DOHH2 (cell line): ENCODE data around the gene SUCLG1.

Source experiments
- H3F3A ChIP-seq: fragments of 200-600 bp; sonication (generic), shearing (Covaris generic); 2 replicates; pipeline ENCODE4 v1.6.0; 2016; ENCODE audit warnings: antibody characterized with exemption, mild to moderate bottlenecking; ENCODE audit not compliant: control insufficient read depth, insufficient read depth
- H3K27ac ChIP-seq: fragments of 200-600 bp; sonication (generic); 2 replicates; pipeline ENCODE4 v1.5.1; 2014; ENCODE audit warnings: low read depth, mild to moderate bottlenecking, low read length, moderate library complexity
- H3K27me3 ChIP-seq: fragments of 200-600 bp; sonication (generic); 2 replicates; pipeline ENCODE4 v1.6.1; 2014; ENCODE audit warnings: mild to moderate bottlenecking, low read length, mixed read lengths; ENCODE audit not compliant: control insufficient read depth
- H3K36me3 ChIP-seq: fragments of 200-600 bp; sonication (generic); 2 replicates; pipeline ENCODE4 v1.6.1; 2014; ENCODE audit warnings: mild to moderate bottlenecking, low read length, moderate library complexity, mixed read lengths; ENCODE audit not compliant: control insufficient read depth
- H3K4me1 ChIP-seq: fragments of 200-600 bp; sonication (generic); 2 replicates; pipeline ENCODE4 v1.6.1; 2014; ENCODE audit warnings: mild to moderate bottlenecking, low read length, mixed read lengths; ENCODE audit not compliant: control insufficient read depth
- H3K4me2 ChIP-seq: fragments of 200-600 bp; sonication (generic); 2 replicates; pipeline ENCODE4 v1.6.0; 2014; ENCODE audit warnings: mild to moderate bottlenecking, low read length, moderate library complexity
- H3K4me3 ChIP-seq: fragments of 200-600 bp; sonication (generic); 2 replicates; pipeline ENCODE4 v1.5.1; 2014; ENCODE audit warnings: mild to moderate bottlenecking, low read length, mixed read lengths
- H3K79me2 ChIP-seq: fragments of 200-600 bp; sonication (generic); 2 replicates; pipeline ENCODE4 v1.6.1; 2014; ENCODE audit warnings: mild to moderate bottlenecking, low read length, mixed read lengths; ENCODE audit not compliant: control insufficient read depth
- H3K9me2 ChIP-seq: fragments of 200-600 bp; sonication (generic); replicated peaks from 2 replicates; pipeline ENCODE4 v1.6.1; 2014; ENCODE audit warnings: mild to moderate bottlenecking, low read length, mixed read lengths; ENCODE audit not compliant: control insufficient read depth
- H3K9me3 ChIP-seq: fragments of 200-600 bp; sonication (generic); 2 replicates; pipeline ENCODE4 v1.6.1; 2014; ENCODE audit warnings: antibody characterized with exemption, low read length, mixed read lengths; ENCODE audit not compliant: control insufficient read depth, insufficient read depth
- H4K20me1 ChIP-seq: fragments of 200-600 bp; sonication (generic); 2 replicates; pipeline ENCODE4 v1.6.0; 2014; ENCODE audit warnings: low read depth, mild to moderate bottlenecking, antibody characterized with exemption, low read length, moderate library complexity; ENCODE audit not compliant: control insufficient read depth, insufficient read depth
- CTCF ChIP-seq: fragments of 200-600 bp; sonication (generic); IDR thresholded peaks from one replicate; pipeline ENCODE4 v1.5.1; 2014; ENCODE audit warnings: antibody characterized with exemption, mild to moderate bottlenecking, low read depth, low read length; ENCODE audit not compliant: poor library complexity, severe bottlenecking
- EZH2phosphoT487 ChIP-seq: fragments of 200-600 bp; sonication (generic); IDR thresholded peaks from 2 replicates; pipeline ENCODE4 v1.6.1; 2017; ENCODE audit warnings: borderline replicate concordance, mild to moderate bottlenecking, antibody characterized with exemption, low read length, moderate library complexity, mixed read lengths

SUCLG1 gene

DNA sequence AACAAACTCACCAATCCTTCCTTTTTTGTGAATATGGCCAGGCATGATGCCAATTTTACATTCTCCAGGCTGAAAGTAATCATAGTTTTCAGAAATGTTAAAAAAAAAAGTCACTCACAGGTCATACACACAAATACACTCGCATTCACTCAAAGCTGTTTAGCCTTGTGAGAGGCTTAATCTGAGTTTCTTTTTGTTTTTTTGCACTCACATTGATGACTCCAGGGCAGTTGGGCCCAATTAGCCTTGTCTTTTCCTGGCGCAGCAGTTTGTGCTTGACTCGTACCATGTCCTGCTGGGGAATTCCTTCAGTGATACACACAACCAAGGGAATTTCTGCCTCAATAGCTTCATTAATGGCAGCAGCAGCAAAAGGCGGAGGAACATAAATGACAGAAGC is 18.0 kb downstream of the SUCLG1 start:
- no peak overlapping the region for H3K4me2 ChIP-seq
- no peaks in the 10 kb centered on the region for H3F3A ChIP-seq
- no peak for TF ChIP-seq EZH2phosphoT487
- no peak for TF ChIP-seq CTCF
- no peaks in the 10 kb centered on the region for H3K9me3 ChIP-seq
- no peaks in the 10 kb centered on the region for H4K20me1 ChIP-seq
- H3K4me3 ChIP-seq: no peak overlapping the region
- H3K4me1 ChIP-seq: no peaks in the 10 kb centered on the region
- no peaks in the 10 kb centered on the region for H3K27me3 ChIP-seq
- H3K27ac ChIP-seq: no peak overlapping the region
- no peaks in the 10 kb centered on the region for H3K9me2 ChIP-seq
- H3K79me2 ChIP-seq: no peaks in the 10 kb centered on the region; the same call in 1 of the 2 replicates
- H3K36me3 ChIP-seq: peaks cover 67% of the 10 kb centered on the region

DNA sequence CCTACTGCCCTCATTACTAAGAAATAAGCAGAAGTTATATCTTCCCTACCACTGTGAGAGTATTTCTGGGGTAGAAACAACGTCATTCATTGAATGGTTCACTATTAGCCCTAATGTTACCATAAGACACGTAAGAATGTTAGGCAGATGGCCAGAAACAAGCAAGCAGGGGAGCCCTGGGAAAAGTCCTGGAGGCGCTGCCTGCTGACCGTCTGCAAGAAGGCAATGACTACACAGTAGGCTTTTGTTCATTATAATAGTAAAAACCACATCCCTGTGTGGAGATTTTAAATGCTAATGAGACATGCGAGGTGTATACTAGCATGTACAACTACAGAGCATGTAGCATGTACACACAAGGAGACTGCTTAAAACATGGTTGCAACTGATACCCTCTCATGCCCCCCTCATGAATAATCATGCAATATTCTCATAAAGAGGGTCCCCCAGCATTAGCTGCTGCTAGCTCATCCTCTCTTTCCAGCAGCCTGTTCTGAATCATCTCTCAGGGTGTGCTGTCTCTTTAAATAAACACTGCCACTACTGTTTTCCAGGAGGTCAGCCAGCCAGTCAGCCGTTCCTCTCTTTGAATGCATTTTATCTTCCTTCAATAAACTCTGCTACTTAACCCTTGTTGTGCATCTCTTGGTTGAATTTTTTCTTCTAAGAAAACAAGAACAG is 23.6 kb downstream of the SUCLG1 start:
- TF ChIP-seq CTCF (no peak), EZH2phosphoT487 (no peak)
- no peaks in the 10 kb centered on the region for H3F3A ChIP-seq
- H3K79me2 ChIP-seq: no peaks in the 10 kb centered on the region
- no peaks in the 10 kb centered on the region for H3K4me1 ChIP-seq
- H3K27ac ChIP-seq: no peak overlapping the region
- H3K9me3 ChIP-seq: no peaks in the 10 kb centered on the region
- 0 out of 2 replicates have a peak, but pooled peaks cover 3% of the 10 kb centered on the region for H4K20me1 ChIP-seq
- no peaks in the 10 kb centered on the region for H3K27me3 ChIP-seq
- H3K36me3 ChIP-seq: peaks cover 69% of the 10 kb centered on the region
- no peak overlapping the region for H3K4me2 ChIP-seq
- H3K4me3 ChIP-seq: no peak overlapping the region
- no peaks in the 10 kb centered on the region for H3K9me2 ChIP-seq

DNA sequence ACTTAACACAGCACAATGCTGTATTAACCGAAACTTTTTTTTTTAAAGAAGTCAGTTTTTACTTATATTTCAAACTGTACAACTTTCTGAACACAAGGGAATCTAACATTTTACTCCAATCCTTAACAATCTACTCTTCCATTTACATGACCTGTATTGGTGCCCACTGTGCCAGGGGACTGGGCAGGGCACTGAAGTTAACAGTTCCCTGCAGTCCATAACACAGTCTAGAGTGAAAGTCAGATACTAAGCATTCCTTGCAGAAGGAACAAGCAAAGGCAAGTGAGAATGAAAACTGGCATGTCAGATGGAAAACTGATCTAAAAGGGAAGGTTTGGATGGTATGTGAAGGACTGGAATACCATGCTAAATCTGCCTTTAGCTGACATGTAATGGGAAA is 29.8 kb downstream of the SUCLG1 start:
- Histone ChIP-seq H3K9me2 (no peaks in the 10 kb centered on the region), H3K9me3 (no peaks in the 10 kb centered on the region), H3K27ac (no peak overlapping the region), H3K4me1 (peaks cover 15% of the 10 kb centered on the region), H4K20me1 (0 out of 2 replicates have a peak, but pooled peaks cover 3% of the 10 kb centered on the region), H3F3A (no peaks in the 10 kb centered on the region), H3K4me3 (no peak overlapping the region), H3K4me2 (no peak overlapping the region), H3K36me3 (peaks cover 63% of the 10 kb centered on the region), H3K27me3 (no peaks in the 10 kb centered on the region), H3K79me2 (no peaks in the 10 kb centered on the region)
- TF ChIP-seq CTCF (no peak), EZH2phosphoT487 (no peak)
